ENCODE results near the gene GOLPH3L. TPM values are rescaled to one million over a fixed set of nuclear protein-coding genes. Genes with fewer than 3 reads are reported as not detected.

Gene GOLPH3L
- total RNA-seq, 1 experiment from 2014 or later, result 24.0 TPM

Other genes with a start within 250 kb of the GOLPH3L start
- gene TARS2, start 209.7 kb downstream of the GOLPH3L start, total RNA-seq (2014; rRNA removed; shearing (Covaris generic)), result 65.3 and 76.9 TPM in 2 replicates
- gene ECM1, start 189.0 kb downstream of the GOLPH3L start, total RNA-seq (2014; rRNA removed; shearing (Covaris generic)), result 1.9 and 3.6 TPM in 2 replicates
- gene FALEC, start 181.4 kb downstream of the GOLPH3L start, total RNA-seq (2014; rRNA removed; shearing (Covaris generic)), result 1.7 and 2.6 TPM in 2 replicates
- gene ADAMTSL4, start 147.7 kb downstream of the GOLPH3L start, total RNA-seq (2014; rRNA removed; shearing (Covaris generic)), result 4.2 and 8.1 TPM in 2 replicates
- 165 and 234 TPM in 2 replicates for gene MCL1, start 117.5 kb downstream of the GOLPH3L start, total RNA-seq (2014; rRNA removed; shearing (Covaris generic))
- gene ENSA, start 67.5 kb downstream of the GOLPH3L start, total RNA-seq (2014; rRNA removed; shearing (Covaris generic)), result 373 and 448 TPM in 2 replicates
- 0.59 TPM in 1 of 2 replicates, not detected in the other for gene HORMAD1, start 23.7 kb upstream of the GOLPH3L start, total RNA-seq (2014; rRNA removed; shearing (Covaris generic))
- gene CTSS, start 68.6 kb upstream of the GOLPH3L start, total RNA-seq (2014; rRNA removed; shearing (Covaris generic)), result not detected in 2 replicates
- 170 and 277 TPM in 2 replicates for gene CTSK, start 111.1 kb upstream of the GOLPH3L start, total RNA-seq (2014; rRNA removed; shearing (Covaris generic))
- gene ARNT, start 179.4 kb upstream of the GOLPH3L start, total RNA-seq (2014; rRNA removed; shearing (Covaris generic)), result 38.6 and 53.4 TPM in 2 replicates
- gene CTXND2, start 190.0 kb upstream of the GOLPH3L start, total RNA-seq (2014; rRNA removed; shearing (Covaris generic)), result not detected in 2 replicates
- 67.9 and 74.9 TPM in 2 replicates for gene SETDB1, start 229.2 kb upstream of the GOLPH3L start, total RNA-seq (2014; rRNA removed; shearing (Covaris generic))